ENCODE data around the gene ARID4B. TPM values are rescaled to one million over a fixed set of nuclear protein-coding genes. Genes with fewer than 3 reads are reported as not detected.

ARID4B gene
- total RNA-seq, 1 experiment from 2014 or later: 17.6 TPM

DNA sequence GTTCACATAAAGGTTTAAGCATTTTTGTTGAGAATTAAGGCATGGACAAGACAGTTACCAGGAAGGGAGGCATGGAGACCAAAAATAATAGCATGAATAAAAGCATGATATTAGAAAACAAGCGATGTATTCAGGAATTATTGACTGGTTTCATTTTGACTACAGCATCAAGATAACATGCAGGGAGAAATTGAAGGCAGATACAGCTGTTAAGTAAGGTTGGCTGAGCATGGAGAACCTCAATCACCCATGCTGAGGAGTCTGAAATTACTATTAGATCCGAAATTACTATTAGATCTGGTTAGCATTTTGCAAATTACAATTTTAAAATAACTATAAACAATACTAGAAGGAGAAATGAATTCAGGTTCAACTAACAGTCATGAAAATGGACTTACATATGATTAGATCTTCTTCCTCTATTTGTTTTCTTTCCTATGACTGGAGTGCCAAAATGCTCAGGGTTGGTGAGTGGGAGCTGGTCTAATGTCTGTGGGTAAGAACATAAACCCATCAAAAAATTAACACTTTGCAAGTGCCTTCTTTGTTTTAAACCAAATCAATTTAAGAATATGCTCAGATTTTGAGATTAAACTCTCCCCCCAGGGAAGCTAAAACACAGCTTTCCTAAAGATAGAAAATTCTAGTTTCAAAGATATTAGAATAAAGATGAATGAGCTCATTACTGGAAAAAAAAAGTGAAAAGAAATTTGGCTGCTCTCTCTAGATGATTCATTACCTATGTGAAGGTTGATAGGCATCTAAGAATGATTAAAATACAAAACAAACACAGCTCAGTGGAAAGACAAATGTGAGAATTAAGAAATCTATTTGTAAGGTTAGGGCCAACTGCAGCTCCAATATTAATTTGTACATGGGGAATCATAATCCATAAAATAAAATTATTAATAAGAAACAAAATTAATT, 81.7 kb downstream of the ARID4B start:
- no peak for TF ChIP-seq EZH2 (IDR thresholded peaks at IDR 0.05; ENCODE audit: borderline replicate concordance, low read depth, low read length, poor library complexity, severe bottlenecking)
- TF ChIP-seq, protein P1, sequence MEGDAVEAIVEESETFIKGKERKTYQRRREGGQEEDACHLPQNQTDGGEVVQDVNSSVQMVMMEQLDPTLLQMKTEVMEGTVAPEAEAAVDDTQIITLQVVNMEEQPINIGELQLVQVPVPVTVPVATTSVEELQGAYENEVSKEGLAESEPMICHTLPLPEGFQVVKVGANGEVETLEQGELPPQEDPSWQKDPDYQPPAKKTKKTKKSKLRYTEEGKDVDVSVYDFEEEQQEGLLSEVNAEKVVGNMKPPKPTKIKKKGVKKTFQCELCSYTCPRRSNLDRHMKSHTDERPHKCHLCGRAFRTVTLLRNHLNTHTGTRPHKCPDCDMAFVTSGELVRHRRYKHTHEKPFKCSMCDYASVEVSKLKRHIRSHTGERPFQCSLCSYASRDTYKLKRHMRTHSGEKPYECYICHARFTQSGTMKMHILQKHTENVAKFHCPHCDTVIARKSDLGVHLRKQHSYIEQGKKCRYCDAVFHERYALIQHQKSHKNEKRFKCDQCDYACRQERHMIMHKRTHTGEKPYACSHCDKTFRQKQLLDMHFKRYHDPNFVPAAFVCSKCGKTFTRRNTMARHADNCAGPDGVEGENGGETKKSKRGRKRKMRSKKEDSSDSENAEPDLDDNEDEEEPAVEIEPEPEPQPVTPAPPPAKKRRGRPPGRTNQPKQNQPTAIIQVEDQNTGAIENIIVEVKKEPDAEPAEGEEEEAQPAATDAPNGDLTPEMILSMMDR (conservative IDR thresholded peaks at IDR 0.05; ENCODE audit: low read depth, low read length): no peak

DNA sequence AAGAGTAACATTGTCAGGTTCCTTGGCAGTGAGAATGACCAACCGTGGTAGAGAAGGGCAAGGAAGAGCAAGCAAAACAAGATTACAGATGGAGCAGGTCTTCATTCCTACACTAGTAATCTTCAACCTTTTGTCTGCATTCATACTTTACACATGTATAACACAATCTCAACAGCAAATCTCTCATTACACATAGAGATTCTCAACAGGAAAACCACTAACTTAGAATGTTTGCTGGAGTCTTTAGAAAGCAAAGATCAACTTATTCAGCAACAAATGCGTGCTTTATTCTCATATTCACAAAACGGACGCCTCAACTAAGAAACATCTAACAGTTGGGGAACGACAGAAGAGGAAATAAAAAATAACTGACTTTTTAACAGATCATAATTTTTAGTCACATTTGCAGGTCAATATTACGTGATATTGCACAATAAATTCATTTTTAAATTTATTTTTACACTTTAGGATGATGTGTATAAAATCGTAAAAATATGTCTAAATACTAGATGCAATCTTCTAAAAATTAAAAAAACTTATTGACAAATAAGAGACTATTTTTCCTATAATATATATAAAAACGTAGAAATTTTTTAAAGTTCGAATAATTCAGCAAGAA, 82.9 kb downstream of the ARID4B start:
- DNase-seq (ENCODE audit: low spot score): no peak
- H3K27ac ChIP-seq (ENCODE audit: low read depth, low read length, poor library complexity, severe bottlenecking): no peak overlapping the region
- H3K9me3 ChIP-seq (ENCODE audit: low read depth, low read length, poor library complexity, severe bottlenecking): no peaks in the 10 kb centered on the region
- no peaks in the 10 kb centered on the region for H3K27me3 ChIP-seq (replicated peaks; ENCODE audit: insufficient read depth, low read depth, low read length, poor library complexity)
- POLR2A ChIA-PET (ENCODE audit: low non-redundant PET): no interaction called here
- CTCF ChIA-PET: no interaction called here
- no peak overlapping the region for H3K4me3 ChIP-seq (ENCODE audit: low read depth, low read length, poor library complexity, severe bottlenecking)
- no peaks in the 10 kb centered on the region for H3K4me1 ChIP-seq (ENCODE audit: insufficient read depth, low read length, poor library complexity, severe bottlenecking)
- BruUV-seq (replicated peaks): TSS peak; percentile 19
- intact Hi-C loops (cut with micrococcal nuclease; ENCODE audit: unreplicated experiment): no loop called here
- TF ChIP-seq, protein P1 (conservative IDR thresholded peaks at IDR 0.05; ENCODE audit: low read depth, low read length): no peak
- TF ChIP-seq EZH2 (IDR thresholded peaks at IDR 0.05; ENCODE audit: borderline replicate concordance, low read depth, low read length, poor library complexity, severe bottlenecking): no peak
- H3K36me3 ChIP-seq (ENCODE audit: insufficient read depth, low read length, poor library complexity, severe bottlenecking): no peaks in the 10 kb centered on the region

More for the DNA sequence above, 81.7 kb downstream of the ARID4B start:
- Histone ChIP-seq H3K27me3 (replicated peaks; ENCODE audit: insufficient read depth, low read depth, low read length, poor library complexity) (no peaks in the 10 kb centered on the region), H3K9me3 (ENCODE audit: low read depth, low read length, poor library complexity, severe bottlenecking) (no peaks in the 10 kb centered on the region), H3K27ac (ENCODE audit: low read depth, low read length, poor library complexity, severe bottlenecking) (no peak overlapping the region), H3K36me3 (ENCODE audit: insufficient read depth, low read length, poor library complexity, severe bottlenecking) (no peaks in the 10 kb centered on the region), H3K4me3 (ENCODE audit: low read depth, low read length, poor library complexity, severe bottlenecking) (no peak overlapping the region), H3K4me1 (ENCODE audit: insufficient read depth, low read length, poor library complexity, severe bottlenecking) (no peaks in the 10 kb centered on the region)
- POLR2A ChIA-PET (ENCODE audit: low non-redundant PET): interaction anchor here (0.6 to 0.7 kb wide), 2 partner anchors 64 to 80 kb away, joined by 3 read pairs; no protein-coding TSS in a partner anchor
- intact Hi-C loops (cut with micrococcal nuclease; ENCODE audit: unreplicated experiment): no loop called here
- no peak for DNase-seq (ENCODE audit: low spot score)
- CTCF ChIA-PET: no interaction called here
- no TSS peak for BruUV-seq (replicated peaks)

DNA sequence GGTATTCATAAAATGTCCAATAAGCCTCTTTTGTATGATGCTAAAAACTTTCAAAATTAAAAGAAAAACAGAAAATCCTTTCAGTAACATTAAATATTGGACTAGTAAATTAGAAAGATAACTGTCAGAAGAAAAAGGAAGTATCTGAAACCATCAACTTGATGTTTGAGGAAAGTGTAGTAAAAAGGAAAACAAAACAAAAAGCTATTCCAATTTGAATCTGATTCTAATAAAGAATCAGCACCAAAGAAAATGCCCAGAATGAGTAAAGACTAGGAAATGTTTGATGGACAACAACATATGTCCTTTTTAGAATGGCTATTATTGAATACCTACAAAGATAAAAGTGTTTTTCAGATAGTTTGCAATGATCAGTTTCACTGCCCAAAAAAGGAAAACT, 87.0 kb downstream of the ARID4B start:
- CTCF ChIA-PET: no interaction called here
- no peaks in the 10 kb centered on the region for H3K27me3 ChIP-seq (replicated peaks; ENCODE audit: insufficient read depth, low read depth, low read length, poor library complexity)
- H3K4me1 ChIP-seq (ENCODE audit: insufficient read depth, low read length, poor library complexity, severe bottlenecking): no peaks in the 10 kb centered on the region
- TF ChIP-seq EZH2 (IDR thresholded peaks at IDR 0.05; ENCODE audit: borderline replicate concordance, low read depth, low read length, poor library complexity, severe bottlenecking): no peak
- TF ChIP-seq, protein P1 (conservative IDR thresholded peaks at IDR 0.05; ENCODE audit: low read depth, low read length): no peak
- intact Hi-C loops (cut with micrococcal nuclease; ENCODE audit: unreplicated experiment): no loop called here
- no TSS peak for BruUV-seq (replicated peaks)
- no peak overlapping the region for H3K27ac ChIP-seq (ENCODE audit: low read depth, low read length, poor library complexity, severe bottlenecking)
- H3K36me3 ChIP-seq (ENCODE audit: insufficient read depth, low read length, poor library complexity, severe bottlenecking): no peaks in the 10 kb centered on the region
- H3K4me3 ChIP-seq (ENCODE audit: low read depth, low read length, poor library complexity, severe bottlenecking): no peak overlapping the region
- DNase-seq (ENCODE audit: low spot score): no peak
- POLR2A ChIA-PET (ENCODE audit: low non-redundant PET): no interaction called here
- H3K9me3 ChIP-seq (ENCODE audit: low read depth, low read length, poor library complexity, severe bottlenecking): no peaks in the 10 kb centered on the region

All from A673 (cell line).